ENCODE measurements around the gene ZFYVE9.
"Not testable (repeated sequence)": the region's sequence is repeated elsewhere in the genome, so short reads cannot be mapped to it uniquely, and the experiment has no call there.

ZFYVE9 gene

DNA sequence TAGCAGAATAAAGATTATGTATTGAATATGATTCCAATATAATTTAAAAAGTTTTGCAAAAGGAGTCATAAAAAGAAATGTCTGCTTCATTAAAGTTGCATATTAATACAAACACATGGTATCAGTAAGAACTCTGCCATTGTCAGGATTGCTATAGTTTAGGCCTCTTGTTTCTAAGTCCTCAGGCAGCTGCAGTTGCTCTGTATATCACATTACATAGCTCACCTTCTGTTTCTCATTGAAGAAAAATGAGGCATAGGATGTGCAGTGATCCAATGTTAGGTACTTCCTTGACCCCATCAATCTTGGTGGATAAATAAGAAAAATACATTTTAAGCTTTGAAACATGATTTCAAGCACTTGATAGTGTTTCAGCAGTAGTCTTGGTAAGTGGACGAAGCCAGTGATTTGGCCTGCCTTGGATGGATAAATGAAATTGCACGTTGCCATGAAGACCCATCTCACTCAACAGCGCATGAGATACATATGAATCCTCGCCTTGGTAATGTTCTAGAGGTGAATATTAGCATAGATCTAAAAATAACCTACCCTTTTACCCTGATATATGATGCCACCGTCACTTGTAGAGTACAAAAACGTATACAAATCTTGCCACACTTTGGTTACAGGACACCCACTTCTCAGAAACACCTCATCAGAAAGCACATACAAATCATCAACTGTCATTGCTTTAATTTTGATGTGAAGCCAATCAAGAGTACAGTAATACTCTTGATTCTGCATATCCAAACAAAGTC is 25.3 kb downstream of the ZFYVE9 start:
- TF ChIP-seq, protein P1, sequence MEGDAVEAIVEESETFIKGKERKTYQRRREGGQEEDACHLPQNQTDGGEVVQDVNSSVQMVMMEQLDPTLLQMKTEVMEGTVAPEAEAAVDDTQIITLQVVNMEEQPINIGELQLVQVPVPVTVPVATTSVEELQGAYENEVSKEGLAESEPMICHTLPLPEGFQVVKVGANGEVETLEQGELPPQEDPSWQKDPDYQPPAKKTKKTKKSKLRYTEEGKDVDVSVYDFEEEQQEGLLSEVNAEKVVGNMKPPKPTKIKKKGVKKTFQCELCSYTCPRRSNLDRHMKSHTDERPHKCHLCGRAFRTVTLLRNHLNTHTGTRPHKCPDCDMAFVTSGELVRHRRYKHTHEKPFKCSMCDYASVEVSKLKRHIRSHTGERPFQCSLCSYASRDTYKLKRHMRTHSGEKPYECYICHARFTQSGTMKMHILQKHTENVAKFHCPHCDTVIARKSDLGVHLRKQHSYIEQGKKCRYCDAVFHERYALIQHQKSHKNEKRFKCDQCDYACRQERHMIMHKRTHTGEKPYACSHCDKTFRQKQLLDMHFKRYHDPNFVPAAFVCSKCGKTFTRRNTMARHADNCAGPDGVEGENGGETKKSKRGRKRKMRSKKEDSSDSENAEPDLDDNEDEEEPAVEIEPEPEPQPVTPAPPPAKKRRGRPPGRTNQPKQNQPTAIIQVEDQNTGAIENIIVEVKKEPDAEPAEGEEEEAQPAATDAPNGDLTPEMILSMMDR (IDR thresholded peaks at IDR 0.05; ENCODE audit: low read depth, low read length, missing control alignments), result no peak
- DNase-seq (ENCODE audit: extremely low read depth, low read depth), result no peak

GRCh38 chr1:52168373-52169080 is 26.6 kb downstream of the ZFYVE9 start:
- no peak overlapping the region for H3K4me3 ChIP-seq (replicated peaks; ENCODE audit: low read depth, low read length)
- TF ChIP-seq, protein P1 (IDR thresholded peaks at IDR 0.05; ENCODE audit: low read depth, low read length, missing control alignments), result no peak
- DNase-seq (ENCODE audit: extremely low read depth, low read depth), result no peak

More for the DNA sequence above, 25.3 kb downstream of the ZFYVE9 start:
- no peak overlapping the region for H3K4me3 ChIP-seq (replicated peaks; ENCODE audit: low read depth, low read length)

GRCh38 chr1:52171149-52171548 is 29.3 kb downstream of the ZFYVE9 start:
- not testable (repeated sequence) for DNase-seq (ENCODE audit: extremely low read depth, low read depth); H3K4me3 ChIP-seq (replicated peaks; ENCODE audit: low read depth, low read length)

- no peak for DNase-seq (ENCODE audit: extremely low read depth, low read depth)
- TF ChIP-seq, protein P1 (IDR thresholded peaks at IDR 0.05; ENCODE audit: low read depth, low read length, missing control alignments), result no peak
- H3K4me3 ChIP-seq (replicated peaks; ENCODE audit: low read depth, low read length), result no peak overlapping the region
Measured at GRCh38 chr1:52179073-52179472, 37.2 kb downstream of the ZFYVE9 start.

DNA sequence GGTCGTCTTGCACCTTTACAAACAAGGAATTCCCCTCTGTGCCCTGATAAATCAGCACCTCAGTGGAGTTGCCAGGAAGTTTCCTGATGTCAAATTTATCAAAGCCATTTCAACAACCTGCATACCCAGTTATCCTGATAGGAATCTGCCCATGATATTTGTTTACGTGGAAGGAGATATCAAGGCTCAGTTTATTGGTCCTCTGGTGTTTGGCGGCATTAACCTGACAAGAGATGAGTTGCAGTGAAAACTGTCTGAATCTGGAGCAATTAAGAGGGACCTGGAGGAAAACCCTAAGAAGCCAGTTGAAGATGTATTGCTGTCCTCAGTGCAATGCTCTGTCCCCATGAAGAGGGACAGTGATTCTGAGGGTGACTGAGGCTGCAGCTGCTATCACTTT is 38.3 kb downstream of the ZFYVE9 start:
- DNase-seq (ENCODE audit: extremely low read depth, low read depth), result no peak
- TF ChIP-seq, protein P1 (IDR thresholded peaks at IDR 0.05; ENCODE audit: low read depth, low read length, missing control alignments), result no peak
- no peak overlapping the region for H3K4me3 ChIP-seq (replicated peaks; ENCODE audit: low read depth, low read length)

DNA sequence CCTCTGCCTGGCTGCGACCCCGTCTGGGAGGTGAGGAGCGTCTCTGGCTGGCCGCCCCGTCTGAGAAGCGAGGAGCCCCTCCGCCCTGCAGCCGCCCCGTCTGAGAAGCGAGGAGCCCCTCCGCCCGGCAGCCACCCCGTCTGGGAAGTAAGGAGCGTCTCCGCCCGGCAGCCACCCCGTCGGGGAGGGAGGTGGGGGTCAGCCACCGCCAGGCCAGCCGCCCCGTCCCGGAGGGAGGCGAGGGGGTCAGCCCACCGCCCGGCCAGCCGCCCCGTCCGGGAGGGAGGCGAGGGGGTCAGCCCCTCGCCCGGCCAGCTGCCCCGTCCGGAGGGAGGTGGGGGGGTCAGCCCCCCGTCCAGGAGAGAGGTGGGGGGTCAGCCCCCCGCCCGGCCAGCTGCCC is 39.9 kb downstream of the ZFYVE9 start:
- not testable (repeated sequence) for H3K4me3 ChIP-seq (replicated peaks; ENCODE audit: low read depth, low read length); DNase-seq (ENCODE audit: extremely low read depth, low read depth)

DNA sequence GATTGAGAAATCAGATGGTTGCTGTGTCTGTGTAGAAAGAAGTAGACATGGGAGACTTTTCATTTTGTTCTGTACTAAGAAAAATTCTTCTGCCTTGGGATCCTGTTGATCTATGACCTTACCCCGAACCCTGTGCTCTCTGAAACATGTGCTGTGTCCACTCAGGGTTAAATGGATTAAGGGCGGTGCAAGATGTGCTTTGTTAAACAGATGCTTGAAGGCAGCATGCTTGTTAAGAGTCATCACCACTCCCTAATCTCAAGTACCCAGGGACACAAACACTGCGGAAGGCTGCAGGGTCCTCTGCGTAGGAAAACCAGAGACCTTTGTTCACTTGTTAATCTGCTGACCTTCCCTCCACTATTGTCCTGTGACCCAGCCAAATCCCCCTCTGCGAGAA is 40.4 kb downstream of the ZFYVE9 start:
- not testable (repeated sequence) for H3K4me3 ChIP-seq (replicated peaks; ENCODE audit: low read depth, low read length); DNase-seq (ENCODE audit: extremely low read depth, low read depth)

- DNase-seq (ENCODE audit: extremely low read depth, low read depth), result no peak
- TF ChIP-seq, protein P1 (IDR thresholded peaks at IDR 0.05; ENCODE audit: low read depth, low read length, missing control alignments), result no peak
Measured at GRCh38 chr1:52182874-52183400, 41.0 kb downstream of the ZFYVE9 start.

More at GRCh38 chr1:52182874-52183400, 41.0 kb downstream of the ZFYVE9 start:
- no peak overlapping the region for H3K4me3 ChIP-seq (replicated peaks; ENCODE audit: low read depth, low read length)
